Breast epithelium (tissue), 3 donors: ENCODE measurements around the gene PLCH2.

Source experiments
- POLR2A ChIP-seq: fragments of 450-650 bp; IDR thresholded peaks from one replicate; pipeline ENCODE4 v1.6.1; 2016; ENCODE audit warnings: antibody characterized with exemption, mild to moderate bottlenecking, moderate library complexity
- POLR2AphosphoS5 ChIP-seq, 3 donors: sonication (generic); formaldehyde crosslinking; IDR thresholded peaks; one replicate each; pipeline ENCODE4 v1.6.1; 2017; ENCODE audit warnings: antibody characterized with exemption in 3 of 3
- TF ChIP-seq, protein P1 (sequence below), 3 donors: fragments of 450-650 bp; IDR thresholded peaks; one replicate each; pipeline ENCODE4 v1.5.1; 2016 to 2017; ENCODE audit warnings: antibody characterized with exemption in 3 of 3, mild to moderate bottlenecking in 3 of 3, moderate library complexity in 3 of 3

DNA sequence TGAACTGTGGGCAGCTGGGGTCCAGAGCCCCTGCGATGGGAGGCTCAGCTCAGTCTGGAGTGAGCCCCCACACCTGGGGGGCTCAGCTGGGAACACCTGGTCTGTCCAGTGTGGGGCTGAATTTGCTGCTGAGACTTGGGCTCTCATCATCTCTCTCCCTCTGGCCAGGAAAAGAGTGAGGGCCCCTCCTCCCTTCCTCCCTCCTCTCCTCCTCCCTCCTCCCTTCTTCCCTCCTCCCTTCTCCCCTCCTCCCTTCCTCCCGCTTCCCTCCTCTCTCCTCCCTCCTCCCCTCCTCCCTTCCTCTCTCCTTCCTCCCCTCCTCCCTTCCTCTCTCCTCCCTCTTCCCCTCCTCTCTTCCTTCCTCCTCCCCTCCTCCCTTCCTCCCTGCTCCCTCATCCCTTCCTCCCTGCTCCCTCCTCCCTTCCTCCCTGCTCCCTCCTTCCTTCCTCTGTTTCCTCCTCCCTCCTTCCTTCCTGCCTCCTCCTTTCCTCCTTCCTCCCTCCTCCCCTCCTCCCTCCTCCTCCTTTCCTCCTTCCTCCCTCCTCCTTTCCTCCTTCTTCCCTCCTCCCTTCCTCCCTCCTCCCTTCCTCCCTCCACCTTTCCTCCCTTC lies 40.2 kb upstream of the PLCH2 start:
- TF ChIP-seq, protein P1, sequence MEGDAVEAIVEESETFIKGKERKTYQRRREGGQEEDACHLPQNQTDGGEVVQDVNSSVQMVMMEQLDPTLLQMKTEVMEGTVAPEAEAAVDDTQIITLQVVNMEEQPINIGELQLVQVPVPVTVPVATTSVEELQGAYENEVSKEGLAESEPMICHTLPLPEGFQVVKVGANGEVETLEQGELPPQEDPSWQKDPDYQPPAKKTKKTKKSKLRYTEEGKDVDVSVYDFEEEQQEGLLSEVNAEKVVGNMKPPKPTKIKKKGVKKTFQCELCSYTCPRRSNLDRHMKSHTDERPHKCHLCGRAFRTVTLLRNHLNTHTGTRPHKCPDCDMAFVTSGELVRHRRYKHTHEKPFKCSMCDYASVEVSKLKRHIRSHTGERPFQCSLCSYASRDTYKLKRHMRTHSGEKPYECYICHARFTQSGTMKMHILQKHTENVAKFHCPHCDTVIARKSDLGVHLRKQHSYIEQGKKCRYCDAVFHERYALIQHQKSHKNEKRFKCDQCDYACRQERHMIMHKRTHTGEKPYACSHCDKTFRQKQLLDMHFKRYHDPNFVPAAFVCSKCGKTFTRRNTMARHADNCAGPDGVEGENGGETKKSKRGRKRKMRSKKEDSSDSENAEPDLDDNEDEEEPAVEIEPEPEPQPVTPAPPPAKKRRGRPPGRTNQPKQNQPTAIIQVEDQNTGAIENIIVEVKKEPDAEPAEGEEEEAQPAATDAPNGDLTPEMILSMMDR (IDR thresholded peaks at IDR 0.05) = no peak
- TF ChIP-seq POLR2A = no peak
- TF ChIP-seq POLR2AphosphoS5 (IDR thresholded peaks at IDR 0.05) = no peak
